Stimulated activated CD8-positive, alpha-beta memory T cell treated with anti-CD3 and anti-CD28 coated beads, Interleukin-2, amount 100 ng/mL, for 1 hour (primary cell): Measurements from ENCODE around the gene BORCS6.

Source experiments
- DNase-seq, 2 donors: peaks; one replicate each; pipeline ENCODE4 v3.0.0-alpha.2; 2020; ENCODE audit warnings: low read depth in 2 of 2

The BORCS6 gene

GRCh38 chr17:8142158-8142886 lies 47.7 kb downstream of the BORCS6 start:
- no peak for DNase-seq

GRCh38 chr17:8141741-8142140 lies 48.2 kb downstream of the BORCS6 start:
- no peak for DNase-seq

- no peak for DNase-seq
These were observed 48.9 kb downstream of the BORCS6 start for GRCh38 chr17:8141045-8141444.

GRCh38 chr17:8140065-8141029 lies 49.6 kb downstream of the BORCS6 start:
- no peak for DNase-seq

GRCh38 chr17:8138672-8139371 lies 51.2 kb downstream of the BORCS6 start:
- peak; percentile 90 to 92 for DNase-seq

- DNase-seq = no peak
These were observed 51.7 kb downstream of the BORCS6 start for GRCh38 chr17:8138374-8138671.
